Astrocyte (in vitro differentiated cells and primary cell): ENCODE data around the gene SLC39A10.

Experiments used
- CTCF ChIP-seq: IDR thresholded peaks from 2 replicates; pipeline ENCODE4 v1.5.1; 2011; ENCODE audit warnings: low read depth, mild to moderate bottlenecking, inconsistent platforms, low read length, moderate library complexity; ENCODE audit not compliant: insufficient read depth
- EZH2 ChIP-seq: IDR thresholded peaks from 2 replicates; pipeline ENCODE4 v1.6.1; 2012; ENCODE audit warnings: mild to moderate bottlenecking, low read length, inconsistent platforms; ENCODE audit not compliant: insufficient read depth

- no peak for TF ChIP-seq CTCF
- TF ChIP-seq EZH2: no peak
These were observed 73.9 kb downstream of the SLC39A10 start for GRCh38 chr2:195730912-195731311.
